GM12878 (cell line): ENCODE measurements around the gene ELOVL5. TPM values are rescaled to one million over a fixed set of nuclear protein-coding genes. Genes with fewer than 3 reads are reported as not detected.

Experiments
- BHLHE40 ChIP-seq, 2 experiments: fragments of 450-650 bp in 1 of 2; IDR thresholded peaks; 2 replicates each; pipeline ENCODE4 v1.6.1; 2011 to 2017; ENCODE audit warnings: low read depth in 2 of 2, borderline replicate concordance in 1 of 2, improper control_type of control experiment in 1 of 2, low read length in 1 of 2, mild to moderate bottlenecking in 1 of 2
- CEBPZ ChIP-seq: fragments of 150-350 bp; IDR thresholded peaks from 2 replicates; pipeline ENCODE4 v1.6.1; 2016; ENCODE audit warnings: low read depth, low read length
- FOXM1 ChIP-seq: IDR thresholded peaks from 2 replicates; pipeline ENCODE4 v1.6.1; 2012; ENCODE audit warnings: low read depth, mild to moderate bottlenecking, inconsistent platforms, low read length, moderate library complexity
- HDAC2 ChIP-seq: fragments of 200-600 bp; sonication (generic); IDR thresholded peaks from 2 replicates; pipeline ENCODE4 v1.6.1; 2017
- MAX ChIP-seq: IDR thresholded peaks from 2 replicates; pipeline ENCODE4 v1.6.1; 2012; ENCODE audit warnings: low read depth, low read length, improper control_type of control experiment
- MLLT1 ChIP-seq: fragments of 450-650 bp; IDR thresholded peaks from 2 replicates; pipeline ENCODE4 v1.6.1; 2016; ENCODE audit warnings: mild to moderate bottlenecking
- PAX5 ChIP-seq: IDR thresholded peaks from 2 replicates; pipeline ENCODE4 v1.6.1; 2011; ENCODE audit warnings: low read depth, low read length, borderline replicate concordance
- POLR2A ChIP-seq: IDR thresholded peaks from 2 replicates; pipeline ENCODE4 v1.6.1; 2011; ENCODE audit warnings: low read depth, mild to moderate bottlenecking, low read length
- ZNF24 ChIP-seq: fragments of 450-650 bp; IDR thresholded peaks from 2 replicates; pipeline ENCODE4 v1.6.1; 2017; ENCODE audit warnings: antibody characterized with exemption, mild to moderate bottlenecking
- polyA plus RNA-seq, 11 experiments: library from polyadenylated mRNA; depleted of rRNA in 4 of 11; unstranded in 6 of 11; stranded (reverse) in 5 of 11; fragments of >200 nt; fragmentation: Nextera tagmentation in 4 of 11; fragmentation: Illumina TruSeq in 1 of 11; extraction: Ambion mirVana in 4 of 11; extraction: Trizol in 1 of 11; gene quantifications; 1 replicate in 1 of 11; 2 replicates in 10 of 11; pipeline versions ENCODE4 v1.2.1 to v1.2.3, GENCODE V29; 2011 to 2016; ENCODE audit warnings: inconsistent platforms in 2 of 11, missing spikeins in 2 of 11, low read depth in 1 of 11
- total RNA-seq, 4 experiments: library from RNA; depleted of rRNA in 3 of 4; stranded (reverse); fragments of >200 nt in 3 of 4; fragmentation: Illumina TruSeq in 1 of 4; extraction: Trizol in 1 of 4; gene quantifications; 2 replicates each; pipeline versions ENCODE4 v1.2.1 to v1.2.3, GENCODE V29; 2013 to 2021

ELOVL5 gene
- total and polyA plus RNA-seq, 10 of the 15 experiments (the other 5 are each of a cell fraction or from before 2014, with no cell fraction given) = 156 to 241 (median 196) TPM

GRCh38 chr6:53322188-53323029, 26.3 kb downstream of the ELOVL5 start (continued):
- TF ChIP-seq MLLT1 = no peak
- TF ChIP-seq FOXM1 = no peak
- no peak for TF ChIP-seq POLR2A
- no peak for TF ChIP-seq ZNF24
- TF ChIP-seq PAX5 = no peak
- TF ChIP-seq HDAC2 = no peak
- no peak for TF ChIP-seq MAX
- TF ChIP-seq BHLHE40 (IDR thresholded peaks at IDR 0.05; ENCODE audit: borderline replicate concordance in 1 of 2, low read depth in 2 of 2, low read length in 1 of 2) = no peak
- no peak for TF ChIP-seq CEBPZ
